HUES64 (cell line): Measurements from ENCODE around the gene EHD4.

ENCODE experiments used
- H3K27ac ChIP-seq: 2 replicates; pipeline ENCODE4 v1.7.0; 2013; ENCODE audit warnings: low read depth, low read length, inconsistent platforms
- H3K27me3 ChIP-seq: 2 replicates; pipeline ENCODE4 v1.6.1; 2013; ENCODE audit warnings: mild to moderate bottlenecking, low read length; ENCODE audit not compliant: insufficient read depth
- H3K36me3 ChIP-seq: 2 replicates; pipeline ENCODE4 v1.6.1; 2013; ENCODE audit warnings: mild to moderate bottlenecking, low read length; ENCODE audit not compliant: insufficient read depth
- H3K4me1 ChIP-seq: 2 replicates; pipeline ENCODE4 v1.6.1; 2013; ENCODE audit warnings: mild to moderate bottlenecking, low read length, moderate library complexity; ENCODE audit not compliant: insufficient read depth
- H3K4me3 ChIP-seq: 2 replicates; pipeline ENCODE4 v1.5.1; 2013; ENCODE audit warnings: mild to moderate bottlenecking, low read length, moderate library complexity
- H3K9ac ChIP-seq: 2 replicates; pipeline ENCODE4 v1.6.1; 2013; ENCODE audit warnings: mild to moderate bottlenecking, low read depth, low read length
- H3K9me3 ChIP-seq: 2 replicates; pipeline ENCODE4 v1.6.1; 2013; ENCODE audit warnings: low read depth, low read length; ENCODE audit not compliant: insufficient read depth
- WGBS: fragments of 150-250, 120-280 bp; methylation state at CpG from one replicate; pipeline ENCODE4 v1.1.7; 2013; ENCODE audit warnings: missing lambda C conversion rate; 5-methylcytosine and 5-hydroxymethylcytosine counted together

Gene EHD4

DNA sequence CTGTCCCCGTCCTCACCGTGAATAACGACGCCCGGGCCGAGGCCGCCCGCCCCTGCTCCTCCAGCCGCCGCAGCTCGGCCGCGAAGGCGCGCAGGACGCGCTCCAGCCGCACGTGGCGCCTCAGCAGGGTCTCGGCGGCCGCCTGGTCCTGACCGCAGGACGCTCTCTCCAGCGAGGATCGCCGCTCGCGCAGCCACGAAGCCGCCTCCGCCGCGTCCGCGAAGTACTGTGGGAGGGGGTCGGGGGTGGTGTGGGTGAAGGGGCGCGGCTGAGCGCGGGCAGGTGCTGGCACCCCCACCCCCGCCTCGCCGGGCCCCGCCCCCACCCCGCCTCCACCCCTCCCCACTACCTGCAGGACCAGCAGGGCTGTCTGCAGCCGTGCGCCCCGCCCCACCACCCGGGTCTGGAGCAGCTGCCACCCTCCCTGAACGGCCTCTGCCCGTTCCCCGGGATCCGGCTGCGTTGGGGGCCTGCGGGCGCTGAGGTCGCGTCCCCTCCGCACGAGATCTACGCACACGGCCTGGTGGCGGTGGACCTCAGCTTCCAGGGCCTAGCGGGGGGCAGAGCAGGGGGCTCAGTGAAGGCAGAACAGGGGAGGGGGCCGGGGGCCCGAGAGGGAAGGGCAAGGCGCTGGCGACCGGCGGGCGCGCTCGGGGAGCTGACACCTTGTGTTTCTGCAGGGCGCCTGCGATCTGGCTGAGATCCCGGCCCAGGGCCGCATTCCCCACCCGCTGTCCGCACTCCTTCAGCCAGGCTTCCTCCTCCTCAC is 90.3 kb downstream of the EHD4 start:
- peak overlapping the region; percentile 45 for H3K9ac ChIP-seq
- peaks cover 35% of the 10 kb centered on the region for H3K27me3 ChIP-seq
- no peaks in the 10 kb centered on the region for H3K36me3 ChIP-seq
- H3K4me3 ChIP-seq = peak overlapping the region; percentile 49
- no peaks in the 10 kb centered on the region for H3K4me1 ChIP-seq
- WGBS = 3% methylated on average over 71 of the region's 81 CpGs
- H3K27ac ChIP-seq = no peak overlapping the region
- no peaks in the 10 kb centered on the region for H3K9me3 ChIP-seq

DNA sequence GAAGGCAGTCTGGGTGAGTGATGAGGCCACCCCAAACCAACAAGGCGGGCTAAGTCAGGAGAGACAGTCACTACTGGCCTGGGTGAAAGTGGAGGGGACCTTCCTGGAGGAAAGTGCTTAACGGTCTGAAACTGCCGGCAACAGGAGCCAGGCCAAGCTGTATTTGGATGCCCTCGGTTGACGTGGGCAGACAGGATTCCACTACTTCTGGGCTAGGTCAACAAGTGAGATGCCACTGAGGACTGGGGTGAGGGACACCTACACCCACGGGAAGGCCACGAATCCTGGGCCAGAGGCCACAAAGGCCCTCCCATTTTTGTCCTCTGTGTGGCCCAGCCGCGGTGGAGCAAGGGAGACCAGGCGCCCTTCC is 90.8 kb downstream of the EHD4 start:
- H3K4me1 ChIP-seq = no peaks in the 10 kb centered on the region
- H3K36me3 ChIP-seq = no peaks in the 10 kb centered on the region
- H3K9ac ChIP-seq = peak overlapping the region; percentile 45; the same call in 1 of the 2 replicates
- H3K4me3 ChIP-seq = peak overlapping the region; percentile 29
- H3K9me3 ChIP-seq = no peaks in the 10 kb centered on the region
- H3K27me3 ChIP-seq = peaks cover 35% of the 10 kb centered on the region
- no peak overlapping the region for H3K27ac ChIP-seq
- whole genome bisulfite sequencing = 44% methylated on average over 10 of the region's 10 CpGs

DNA sequence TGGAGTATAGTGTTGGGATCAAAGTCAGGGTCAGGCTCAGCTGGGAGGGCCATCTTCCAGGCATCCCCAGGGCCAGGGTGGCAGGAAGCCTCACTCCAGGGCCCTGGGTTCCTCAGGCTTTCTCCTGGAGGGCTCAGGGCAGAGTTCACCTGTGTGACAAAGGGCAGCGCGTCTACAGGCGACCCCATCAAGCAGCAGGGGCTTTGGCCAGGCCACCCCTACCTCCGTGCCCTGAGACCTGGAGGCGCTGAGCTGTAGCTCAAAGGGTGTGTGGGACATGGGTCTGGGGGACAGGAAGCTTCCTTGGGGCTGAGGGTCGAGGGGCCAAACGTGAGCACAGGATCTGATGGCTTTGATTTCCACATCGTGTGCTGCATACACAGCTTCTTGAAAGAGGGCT is 91.3 kb downstream of the EHD4 start:
- H3K4me1 ChIP-seq = no peaks in the 10 kb centered on the region
- H3K9ac ChIP-seq = no peak overlapping the region
- 84% methylated on average over 8 of the region's 8 CpGs for WGBS
- H3K27ac ChIP-seq = no peak overlapping the region
- H3K9me3 ChIP-seq = no peaks in the 10 kb centered on the region
- H3K36me3 ChIP-seq = no peaks in the 10 kb centered on the region
- H3K4me3 ChIP-seq = no peak overlapping the region
- H3K27me3 ChIP-seq = peaks cover 35% of the 10 kb centered on the region

DNA sequence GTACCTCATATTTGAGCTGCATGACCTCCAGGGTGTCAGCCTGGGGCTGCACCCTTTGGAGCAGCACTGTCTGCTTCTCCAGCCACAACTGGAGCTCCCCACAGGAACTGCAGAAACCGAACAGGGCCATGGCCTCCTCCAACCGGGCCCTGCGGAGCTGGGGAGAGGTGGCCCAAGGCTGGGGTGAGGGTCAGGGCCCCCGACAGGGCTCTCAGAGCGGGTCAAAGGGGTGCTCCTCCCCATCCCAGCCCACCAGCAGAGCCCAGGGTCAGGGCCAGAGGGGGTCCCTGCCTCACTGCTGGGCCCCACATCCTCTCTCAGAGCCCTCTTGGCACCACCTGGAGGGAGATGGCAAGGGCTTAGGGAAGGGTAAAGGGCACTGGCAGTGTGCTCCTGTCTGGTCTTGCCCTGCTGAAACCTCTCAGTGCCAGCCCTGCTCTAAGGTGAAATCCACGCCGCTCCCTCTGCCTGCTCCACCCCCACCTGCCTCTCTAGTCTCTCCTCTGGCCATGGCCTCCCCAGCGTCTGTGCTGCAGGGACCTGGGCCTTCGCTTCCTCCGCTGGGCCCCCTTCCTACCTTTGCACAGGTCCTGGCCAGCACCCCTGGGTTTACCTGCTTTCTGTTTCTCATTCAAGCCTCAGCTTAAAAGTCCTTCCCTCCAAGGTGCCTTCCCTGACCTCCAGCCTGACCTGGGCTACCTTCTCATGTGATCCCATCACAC is 92.0 kb downstream of the EHD4 start:
- H3K27ac ChIP-seq = no peak overlapping the region
- 91% methylated on average over 10 of the region's 10 CpGs for WGBS
- no peaks in the 10 kb centered on the region for H3K36me3 ChIP-seq
- H3K27me3 ChIP-seq = peaks cover 35% of the 10 kb centered on the region
- no peak overlapping the region for H3K4me3 ChIP-seq
- no peaks in the 10 kb centered on the region for H3K9me3 ChIP-seq
- H3K9ac ChIP-seq = no peak overlapping the region
- no peaks in the 10 kb centered on the region for H3K4me1 ChIP-seq

DNA sequence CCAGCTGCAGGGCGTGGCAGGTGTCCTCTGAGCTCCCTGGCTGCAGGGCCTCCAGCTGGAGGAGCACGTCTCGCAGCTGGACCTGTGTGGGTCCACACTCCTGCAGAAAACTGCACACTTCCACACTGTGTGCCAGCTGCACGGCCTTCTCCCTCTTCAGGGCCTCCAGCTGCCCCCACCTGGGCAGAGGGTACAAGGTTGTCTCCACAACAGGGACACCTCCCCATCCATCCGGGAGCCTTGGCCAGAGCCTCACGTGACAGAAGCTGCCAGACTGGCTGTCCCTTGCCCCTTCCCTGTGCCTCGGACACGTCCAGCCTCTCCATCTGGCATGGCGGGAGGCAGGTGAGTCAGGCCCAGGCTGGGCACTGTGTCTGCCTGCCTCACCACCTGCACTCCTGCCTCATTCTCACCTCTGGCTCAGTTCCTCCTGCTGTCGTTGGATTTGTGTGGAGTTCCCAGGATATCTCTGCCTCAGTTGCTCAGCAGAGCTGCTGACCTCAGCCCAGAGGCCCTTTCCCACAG is 93.0 kb downstream of the EHD4 start:
- Histone ChIP-seq H3K27ac (no peak overlapping the region), H3K9me3 (no peaks in the 10 kb centered on the region), H3K9ac (no peak overlapping the region), H3K4me3 (no peak overlapping the region), H3K4me1 (no peaks in the 10 kb centered on the region), H3K36me3 (no peaks in the 10 kb centered on the region), H3K27me3 (peaks cover 35% of the 10 kb centered on the region)
- 94% methylated on average over 10 of the region's 10 CpGs for WGBS

DNA sequence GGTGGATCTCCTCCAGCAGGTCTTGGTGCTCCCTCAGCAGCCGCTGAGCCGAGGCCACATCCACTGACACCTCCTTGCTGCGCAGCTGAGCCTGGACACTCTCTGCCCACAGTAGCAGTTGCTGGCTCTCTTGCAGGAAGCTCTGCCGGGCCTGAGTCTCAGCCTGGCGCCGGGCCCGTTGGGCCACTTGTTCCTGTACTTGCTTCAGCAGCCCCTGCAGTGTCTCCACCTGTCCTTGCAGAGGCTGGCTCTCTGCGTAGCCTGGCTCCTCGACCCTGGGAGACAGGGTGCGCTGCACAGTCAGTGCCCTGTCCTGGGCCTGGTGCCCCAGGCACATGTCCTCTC is 94.0 kb downstream of the EHD4 start:
- no peaks in the 10 kb centered on the region for H3K4me1 ChIP-seq
- H3K9ac ChIP-seq = no peak overlapping the region
- WGBS = 93% methylated on average over 10 of the region's 10 CpGs
- no peak overlapping the region for H3K4me3 ChIP-seq
- H3K9me3 ChIP-seq = no peaks in the 10 kb centered on the region
- H3K27ac ChIP-seq = no peak overlapping the region
- H3K36me3 ChIP-seq = no peaks in the 10 kb centered on the region
- H3K27me3 ChIP-seq = peaks cover 32% of the 10 kb centered on the region

DNA sequence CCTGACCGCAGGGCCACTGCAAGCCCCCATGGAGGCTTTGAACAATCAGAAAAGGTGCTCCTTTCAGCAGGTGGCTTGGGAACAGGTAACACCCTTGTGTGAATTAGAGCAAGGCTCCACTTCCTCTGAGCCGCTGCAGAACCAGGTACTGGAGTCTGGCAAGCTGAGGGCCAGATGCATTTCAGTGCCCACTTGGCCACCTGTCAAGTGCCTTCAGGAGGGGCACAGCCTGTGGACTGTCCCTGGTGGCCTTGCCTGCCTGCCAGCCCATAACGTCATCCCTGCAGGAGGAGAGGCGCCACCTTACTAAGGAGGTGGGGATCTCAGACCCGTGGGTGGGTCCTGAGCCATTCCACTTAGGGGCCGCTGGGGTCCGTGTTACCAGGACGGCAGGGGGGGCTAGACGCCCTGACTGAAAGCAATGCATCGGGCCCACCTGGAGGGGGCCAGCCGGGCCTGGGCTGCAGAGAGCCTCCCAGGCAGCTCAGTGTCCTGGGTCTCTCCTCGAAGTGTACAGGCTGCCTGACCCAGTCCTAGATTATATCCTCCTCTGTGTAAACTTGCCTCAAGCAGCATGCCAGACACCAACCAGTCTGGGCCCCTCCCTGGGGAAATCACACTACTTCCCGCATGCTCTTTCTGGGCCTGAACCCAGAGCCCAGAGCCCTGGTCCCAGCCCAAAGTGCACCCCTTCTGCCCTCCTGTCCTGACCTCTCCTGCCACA is 94.6 kb downstream of the EHD4 start:
- H3K4me1 ChIP-seq = no peaks in the 10 kb centered on the region
- no peak overlapping the region for H3K27ac ChIP-seq
- H3K9me3 ChIP-seq = no peaks in the 10 kb centered on the region
- H3K9ac ChIP-seq = no peak overlapping the region
- 80% methylated on average over 13 of the region's 13 CpGs for WGBS
- no peaks in the 10 kb centered on the region for H3K36me3 ChIP-seq
- H3K4me3 ChIP-seq = no peak overlapping the region
- H3K27me3 ChIP-seq = peaks cover 26% of the 10 kb centered on the region

DNA sequence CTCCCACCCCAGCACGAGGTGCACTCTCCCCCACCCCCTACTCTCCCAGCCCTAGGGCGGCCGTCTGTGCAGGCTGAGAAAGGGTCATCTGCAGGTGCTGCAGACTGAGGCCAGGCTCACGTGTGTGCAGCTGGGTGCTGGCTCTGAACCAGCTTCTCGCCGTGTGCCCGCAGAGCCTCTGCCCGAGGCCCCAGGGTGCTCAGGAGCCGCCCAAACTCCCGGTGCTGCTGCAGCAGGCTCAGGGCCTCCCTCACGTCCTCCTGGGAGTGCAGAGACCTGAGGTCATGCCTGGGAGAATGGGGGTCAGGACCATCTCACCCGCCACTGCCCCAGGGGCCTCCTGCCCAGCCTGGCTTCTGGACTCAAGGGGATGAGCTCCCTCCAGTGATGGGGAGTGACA is 95.7 kb downstream of the EHD4 start:
- Histone ChIP-seq H3K27me3 (peaks cover 15% of the 10 kb centered on the region), H3K4me3 (no peak overlapping the region), H3K27ac (no peak overlapping the region), H3K9me3 (no peaks in the 10 kb centered on the region), H3K4me1 (no peaks in the 10 kb centered on the region), H3K9ac (no peak overlapping the region), H3K36me3 (no peaks in the 10 kb centered on the region)
- WGBS = 87% methylated on average over 12 of the region's 12 CpGs

DNA sequence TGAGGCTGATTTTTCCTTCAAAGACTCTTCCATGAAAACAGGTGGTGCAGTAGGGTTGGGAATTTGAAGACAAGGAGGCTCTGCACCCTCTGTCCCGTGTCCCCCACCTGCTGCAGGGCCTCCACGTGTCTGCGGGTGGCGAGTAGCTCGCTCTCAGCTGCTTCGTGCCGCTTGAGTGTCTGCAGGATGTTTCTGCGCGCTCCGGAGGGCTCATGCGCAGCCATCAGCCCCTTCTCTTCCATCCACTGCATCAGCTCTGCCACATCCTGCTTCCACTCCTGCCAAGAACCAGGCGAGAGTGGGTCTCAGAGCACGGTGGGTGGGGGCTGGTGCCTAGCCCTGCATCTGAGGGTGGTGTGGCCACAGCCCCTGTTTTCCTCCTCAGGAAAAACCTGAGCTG is 96.3 kb downstream of the EHD4 start:
- Histone ChIP-seq H3K27ac (no peak overlapping the region), H3K27me3 (peaks cover 8% of the 10 kb centered on the region), H3K36me3 (no peaks in the 10 kb centered on the region), H3K4me3 (no peak overlapping the region), H3K4me1 (no peaks in the 10 kb centered on the region), H3K9ac (no peak overlapping the region), H3K9me3 (no peaks in the 10 kb centered on the region)
- WGBS = 91% methylated on average over 13 of the region's 13 CpGs

DNA sequence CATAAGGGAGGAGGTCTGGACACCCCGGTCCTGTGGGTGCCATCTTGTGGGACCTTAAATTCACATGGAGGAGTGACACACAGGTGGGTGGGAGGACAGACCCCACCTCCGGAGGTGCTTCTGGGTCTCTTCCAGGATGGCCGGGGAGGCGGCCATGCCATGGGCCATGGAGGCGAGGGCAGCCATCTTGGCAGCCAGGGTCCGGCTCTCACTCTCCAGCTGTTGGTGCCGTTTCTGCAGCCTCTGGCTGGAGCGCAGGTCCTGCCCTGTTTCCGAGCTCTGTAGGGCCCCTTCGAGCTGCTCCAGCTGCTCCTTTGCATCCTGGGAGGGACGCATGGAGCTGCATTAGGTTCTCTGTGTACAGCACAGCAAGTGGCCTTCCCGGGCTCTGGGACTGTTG is 97.6 kb downstream of the EHD4 start:
- no peak overlapping the region for H3K27ac ChIP-seq
- no peaks in the 10 kb centered on the region for H3K36me3 ChIP-seq
- no peaks in the 10 kb centered on the region for H3K4me1 ChIP-seq
- no peak overlapping the region for H3K9ac ChIP-seq
- no peaks in the 10 kb centered on the region for H3K9me3 ChIP-seq
- H3K4me3 ChIP-seq = no peak overlapping the region
- H3K27me3 ChIP-seq = no peaks in the 10 kb centered on the region; the same call in 1 of the 2 replicates
- 95% methylated on average over 12 of the region's 12 CpGs for WGBS

DNA sequence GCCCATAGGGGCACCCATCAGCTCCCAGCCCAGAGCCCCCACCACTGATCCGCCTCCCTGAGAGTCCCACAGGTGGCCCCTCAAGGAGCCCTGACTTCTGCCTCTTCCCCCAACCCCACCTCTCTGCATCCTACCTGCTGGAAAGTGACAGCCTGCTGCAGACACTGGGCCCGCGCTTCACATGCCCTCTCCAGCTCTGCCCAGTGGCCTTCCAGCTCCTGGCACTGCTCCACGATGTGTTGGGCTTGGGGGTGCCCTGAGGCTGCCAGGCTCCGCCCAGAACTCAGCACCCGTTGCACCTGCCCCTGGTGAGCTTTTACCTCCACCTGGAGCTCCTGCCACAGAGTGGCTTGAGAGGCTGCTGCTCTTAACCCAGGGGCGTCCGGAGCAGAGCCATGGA is 98.6 kb downstream of the EHD4 start:
- no peaks in the 10 kb centered on the region for H3K27me3 ChIP-seq
- no peak overlapping the region for H3K4me3 ChIP-seq
- H3K9ac ChIP-seq = no peak overlapping the region
- no peaks in the 10 kb centered on the region for H3K4me1 ChIP-seq
- no peak overlapping the region for H3K27ac ChIP-seq
- no peaks in the 10 kb centered on the region for H3K36me3 ChIP-seq
- 95% methylated on average over 8 of the region's 8 CpGs for WGBS
- H3K9me3 ChIP-seq = no peaks in the 10 kb centered on the region
